ENCODE data around the gene AGAP3. TPM values are rescaled to one million over a fixed set of nuclear protein-coding genes. Genes with fewer than 3 reads are reported as not detected.

AGAP3 gene
- total RNA-seq, 1 donor from 2014 or later, result 7.4 TPM

DNA sequence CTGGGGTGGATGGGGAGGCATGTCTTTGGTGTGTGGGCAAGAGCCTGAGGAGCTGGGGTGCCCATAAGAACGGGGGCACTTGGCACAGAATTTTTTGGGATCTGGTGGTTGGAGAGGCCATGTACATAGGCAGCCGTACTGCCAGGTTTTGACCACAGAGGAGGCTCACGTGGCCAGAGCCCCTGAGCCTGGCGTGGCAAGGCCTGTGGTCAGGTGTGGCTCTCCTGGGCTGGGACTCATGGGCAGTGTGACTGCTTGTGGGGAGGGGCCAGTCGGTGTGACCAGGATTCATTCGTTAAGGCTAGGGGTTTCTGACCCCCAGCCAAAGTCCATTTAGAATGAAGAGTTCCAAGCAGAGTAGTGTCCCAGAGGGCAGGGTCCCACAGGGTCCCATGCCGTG, 38.2 kb downstream of the AGAP3 start:
- CTCF ChIA-PET, result interaction anchor here (0.8 to 1.6 kb wide), 15 partner anchors 9 to 180 kb away, joined by 3 to 16 read pairs (median 4); no protein-coding TSS in a partner anchor
- H3K4me1 Mint-ChIP-seq, result peaks cover 3% of the 10 kb centered on the region
- TF ChIP-seq, protein P1, sequence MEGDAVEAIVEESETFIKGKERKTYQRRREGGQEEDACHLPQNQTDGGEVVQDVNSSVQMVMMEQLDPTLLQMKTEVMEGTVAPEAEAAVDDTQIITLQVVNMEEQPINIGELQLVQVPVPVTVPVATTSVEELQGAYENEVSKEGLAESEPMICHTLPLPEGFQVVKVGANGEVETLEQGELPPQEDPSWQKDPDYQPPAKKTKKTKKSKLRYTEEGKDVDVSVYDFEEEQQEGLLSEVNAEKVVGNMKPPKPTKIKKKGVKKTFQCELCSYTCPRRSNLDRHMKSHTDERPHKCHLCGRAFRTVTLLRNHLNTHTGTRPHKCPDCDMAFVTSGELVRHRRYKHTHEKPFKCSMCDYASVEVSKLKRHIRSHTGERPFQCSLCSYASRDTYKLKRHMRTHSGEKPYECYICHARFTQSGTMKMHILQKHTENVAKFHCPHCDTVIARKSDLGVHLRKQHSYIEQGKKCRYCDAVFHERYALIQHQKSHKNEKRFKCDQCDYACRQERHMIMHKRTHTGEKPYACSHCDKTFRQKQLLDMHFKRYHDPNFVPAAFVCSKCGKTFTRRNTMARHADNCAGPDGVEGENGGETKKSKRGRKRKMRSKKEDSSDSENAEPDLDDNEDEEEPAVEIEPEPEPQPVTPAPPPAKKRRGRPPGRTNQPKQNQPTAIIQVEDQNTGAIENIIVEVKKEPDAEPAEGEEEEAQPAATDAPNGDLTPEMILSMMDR (IDR thresholded peaks at IDR 0.05), result no peak
- POLR2A ChIA-PET, result interaction anchor here (0.6 kb wide), 1 partner anchor 180 kb away, joined by 5 read pairs; no protein-coding TSS in a partner anchor
- peaks cover 2% of the 10 kb centered on the region for H3K36me3 Mint-ChIP-seq (ENCODE audit: low read depth)
- H3K27me3 Mint-ChIP-seq, result peaks cover 4% of the 10 kb centered on the region
- H3K9me3 Mint-ChIP-seq, result no peaks in the 10 kb centered on the region
- intact Hi-C loops (cut with micrococcal nuclease), result loop anchor here (1.0 kb wide), 4 partner anchors 44 to 179 kb away; no protein-coding TSS in a partner anchor
- no peak overlapping the region for H3K27ac Mint-ChIP-seq
- DNase-seq (no peak), ATAC-seq (ENCODE audit: low read depth) (no peak)
- no peak overlapping the region for H3K4me3 Mint-ChIP-seq

DNA sequence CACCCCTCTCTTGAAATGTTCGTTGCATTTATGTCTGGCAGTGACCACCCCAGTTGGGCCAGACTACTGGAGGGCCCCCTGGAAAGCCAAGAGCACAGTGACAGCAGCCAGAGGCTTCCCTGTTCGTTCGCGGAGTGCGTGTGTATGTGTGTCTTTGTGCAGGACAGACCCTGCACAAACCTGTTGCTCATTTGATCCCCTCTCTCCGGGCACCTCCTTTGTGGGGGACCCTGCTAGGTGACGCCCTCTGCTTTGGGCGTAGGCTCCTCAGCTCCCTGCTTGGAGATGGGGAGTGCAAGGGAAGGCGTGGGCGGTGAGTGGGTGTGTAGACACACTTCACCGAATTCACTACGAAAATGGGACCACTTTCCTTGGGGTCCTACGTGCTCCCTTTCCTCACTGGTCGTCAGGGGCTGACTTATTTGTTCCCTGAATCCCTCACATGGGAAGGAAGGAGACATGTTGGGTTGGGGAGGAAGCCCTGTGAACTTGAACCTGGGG, 38.7 kb downstream of the AGAP3 start:
- TF ChIP-seq, protein P1 (IDR thresholded peaks at IDR 0.05), result no peak
- ATAC-seq (ENCODE audit: low read depth) (no peak), DNase-seq (no peak)
- intact Hi-C loops (cut with micrococcal nuclease), result loop anchor here (1.0 kb wide), 4 partner anchors 43 to 178 kb away; no protein-coding TSS in a partner anchor
- POLR2A ChIA-PET, result no interaction called here
- Mint-ChIP-seq H3K9me3 (no peaks in the 10 kb centered on the region), H3K4me3 (no peak overlapping the region), H3K27me3 (peaks cover 4% of the 10 kb centered on the region), H3K4me1 (peaks cover 3% of the 10 kb centered on the region), H3K27ac (no peak overlapping the region), H3K36me3 (ENCODE audit: low read depth) (peaks cover 2% of the 10 kb centered on the region)
- CTCF ChIA-PET, result interaction anchor here (0.8 to 1.4 kb wide), 6 partner anchors 9 to 174 kb away, joined by 3 to 12 read pairs (median 5); no protein-coding TSS in a partner anchor

DNA sequence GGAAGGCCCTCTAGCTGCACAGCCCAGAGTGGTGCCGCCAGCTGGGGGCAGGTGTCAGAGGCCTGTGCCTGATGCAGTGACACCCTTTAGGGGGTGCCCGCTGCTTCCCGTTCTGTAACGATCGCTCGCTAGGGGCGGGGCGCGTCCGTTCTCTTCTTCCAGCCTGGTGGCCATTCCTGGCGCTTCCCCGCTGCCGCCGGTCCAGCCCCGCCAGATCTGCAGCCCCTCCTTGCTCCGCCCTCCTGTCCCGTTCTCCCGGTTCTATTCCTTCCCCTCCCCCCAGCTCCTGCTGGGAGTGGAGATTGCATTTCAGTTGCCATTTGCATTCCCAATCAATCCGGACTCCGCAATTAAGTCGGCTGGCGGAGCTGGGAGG, 39.2 kb downstream of the AGAP3 start:
- no peaks in the 10 kb centered on the region for H3K9me3 Mint-ChIP-seq
- intact Hi-C loops (cut with micrococcal nuclease), result no loop called here
- H3K27ac Mint-ChIP-seq, result no peak overlapping the region
- ATAC-seq (ENCODE audit: low read depth), result no peak
- peaks cover 4% of the 10 kb centered on the region for H3K27me3 Mint-ChIP-seq
- TF ChIP-seq, protein P1 (IDR thresholded peaks at IDR 0.05), result no peak
- peaks cover 3% of the 10 kb centered on the region for H3K4me1 Mint-ChIP-seq
- no peak for DNase-seq
- no peak overlapping the region for H3K4me3 Mint-ChIP-seq
- CTCF ChIA-PET, result interaction anchor here (1.1 kb wide), 1 partner anchor 16 kb away, joined by 3 read pairs; no protein-coding TSS in a partner anchor
- H3K36me3 Mint-ChIP-seq (ENCODE audit: low read depth), result peaks cover 2% of the 10 kb centered on the region
- POLR2A ChIA-PET, result no interaction called here

DNA sequence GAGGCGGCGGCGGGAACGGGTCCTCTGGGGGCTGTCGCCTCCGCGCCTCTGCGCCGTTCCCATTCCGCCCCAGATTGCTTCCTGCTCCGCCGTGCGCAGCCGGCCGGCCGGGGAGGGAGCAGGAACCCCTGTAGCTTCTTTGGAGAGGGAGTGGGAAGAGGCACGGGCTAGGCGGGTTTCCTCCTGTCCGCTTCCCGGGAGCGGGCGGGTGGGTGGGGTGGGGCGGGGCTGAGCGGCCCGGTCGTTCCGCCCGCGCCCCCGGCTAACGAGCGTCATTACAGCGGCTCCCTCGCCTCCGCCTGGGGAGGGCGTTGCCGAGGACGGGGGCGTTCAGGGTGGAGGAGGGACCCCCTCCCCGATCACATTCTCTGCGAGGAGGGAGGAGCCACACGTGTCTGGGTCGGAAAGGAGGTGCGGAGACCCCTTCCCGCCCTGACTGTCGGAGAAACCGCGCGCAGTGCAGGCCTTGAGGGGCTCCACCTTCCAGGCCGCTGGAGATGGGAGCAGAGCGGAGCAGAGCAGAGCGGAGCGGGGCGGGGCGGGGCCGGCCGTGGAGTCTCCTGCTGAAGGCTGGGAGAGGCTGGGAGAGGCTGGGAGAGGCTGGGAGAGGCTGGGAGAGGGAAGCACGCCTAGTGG, 39.7 kb downstream of the AGAP3 start:
- Mint-ChIP-seq H3K27ac (no peak overlapping the region), H3K4me3 (no peak overlapping the region), H3K4me1 (peaks cover 3% of the 10 kb centered on the region), H3K27me3 (peaks cover 4% of the 10 kb centered on the region), H3K9me3 (no peaks in the 10 kb centered on the region), H3K36me3 (ENCODE audit: low read depth) (peaks cover 2% of the 10 kb centered on the region)
- ATAC-seq (ENCODE audit: low read depth) (no peak), DNase-seq (no peak)
- POLR2A ChIA-PET, result no interaction called here
- intact Hi-C loops (cut with micrococcal nuclease), result no loop called here
- CTCF ChIA-PET, result no interaction called here
- TF ChIP-seq, protein P1 (IDR thresholded peaks at IDR 0.05), result no peak

DNA sequence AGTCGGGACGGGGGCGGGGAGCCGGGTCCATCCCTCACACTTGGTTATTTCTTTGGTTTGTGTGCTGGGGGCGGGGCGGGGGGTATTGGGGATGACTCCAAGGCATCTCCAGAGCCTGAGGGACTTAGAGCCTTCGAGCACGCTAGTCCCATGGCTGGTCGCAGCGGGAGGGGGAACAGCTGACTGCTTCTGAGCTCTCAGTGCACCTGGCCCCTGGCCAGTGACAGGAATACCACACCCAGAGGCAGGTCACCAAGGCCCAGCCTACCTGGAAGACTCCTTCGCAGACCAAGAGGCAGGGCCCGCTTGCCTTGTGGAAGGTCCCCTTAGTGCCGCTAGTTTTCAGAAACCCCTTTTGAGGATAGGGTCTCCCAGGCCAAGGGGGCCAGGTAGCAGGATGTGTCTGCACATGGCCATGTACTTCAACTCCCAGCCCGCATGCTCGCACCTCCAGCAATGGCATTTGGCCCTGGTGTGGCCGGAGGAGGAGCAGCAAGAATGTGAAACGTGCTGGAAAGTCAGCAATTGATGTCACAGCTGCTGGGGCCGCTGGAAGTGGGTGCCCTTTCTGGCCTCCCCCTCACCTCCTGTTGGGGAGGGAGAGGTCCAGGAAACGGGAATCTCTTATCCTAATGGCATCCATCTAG, 40.3 kb downstream of the AGAP3 start:
- no peak for ATAC-seq (ENCODE audit: low read depth)
- no peak overlapping the region for H3K4me3 Mint-ChIP-seq

More for the DNA sequence above, 40.3 kb downstream of the AGAP3 start:
- POLR2A ChIA-PET, result interaction anchor here (0.6 kb wide), 1 partner anchor 165 kb away, joined by 4 read pairs; no protein-coding TSS in a partner anchor
- Mint-ChIP-seq H3K27me3 (peaks cover 4% of the 10 kb centered on the region), H3K27ac (no peak overlapping the region), H3K36me3 (ENCODE audit: low read depth) (no peaks in the 10 kb centered on the region), H3K4me1 (peaks cover 3% of the 10 kb centered on the region), H3K9me3 (no peaks in the 10 kb centered on the region)
- intact Hi-C loops (cut with micrococcal nuclease), result no loop called here
- DNase-seq, result no peak
- TF ChIP-seq, protein P1 (IDR thresholded peaks at IDR 0.05), result no peak
- CTCF ChIA-PET, result no interaction called here

All from activated B cell treated with CpG ODN at 0.5 μM for 24 hours (primary cell).